GM12891 (cell line): ENCODE data around the gene RFWD3.

Experiments
- POLR2A ChIP-seq: IDR thresholded peaks from 2 replicates; pipeline ENCODE4 v1.6.1; 2011; ENCODE audit warnings: low read depth, low read length, control low read depth
- POLR2AphosphoS5 ChIP-seq: IDR thresholded peaks from 2 replicates; pipeline ENCODE4 v1.6.1; 2011; ENCODE audit warnings: low read depth, low read length, control low read depth
- POU2F2 ChIP-seq: IDR thresholded peaks from 2 replicates; pipeline ENCODE4 v1.6.1; 2011; ENCODE audit warnings: low read depth, mild to moderate bottlenecking, control low read depth, low read length, moderate library complexity
- TAF1 ChIP-seq: IDR thresholded peaks from 2 replicates; pipeline ENCODE4 v1.6.1; 2011; ENCODE audit warnings: low read depth, low read length, control low read depth

GRCh38 chr16:74680681-74681080 lies 14.0 kb upstream of the RFWD3 start:
- TF ChIP-seq POLR2AphosphoS5 (no peak), POLR2A (no peak), TAF1 (no peak), POU2F2 (no peak)
